GM19372 (cell line): Measurements from ENCODE around the gene ADGRG6.

ENCODE experiments used
- ATAC-seq: cut with Tn5 transposase; IDR thresholded peaks from one replicate; pipeline ENCODE4 v1.9.1; 2021; ENCODE audit warnings: mild to moderate bottlenecking, low read depth, moderate library complexity; ENCODE audit not compliant: unreplicated experiment

The ADGRG6 gene

DNA sequence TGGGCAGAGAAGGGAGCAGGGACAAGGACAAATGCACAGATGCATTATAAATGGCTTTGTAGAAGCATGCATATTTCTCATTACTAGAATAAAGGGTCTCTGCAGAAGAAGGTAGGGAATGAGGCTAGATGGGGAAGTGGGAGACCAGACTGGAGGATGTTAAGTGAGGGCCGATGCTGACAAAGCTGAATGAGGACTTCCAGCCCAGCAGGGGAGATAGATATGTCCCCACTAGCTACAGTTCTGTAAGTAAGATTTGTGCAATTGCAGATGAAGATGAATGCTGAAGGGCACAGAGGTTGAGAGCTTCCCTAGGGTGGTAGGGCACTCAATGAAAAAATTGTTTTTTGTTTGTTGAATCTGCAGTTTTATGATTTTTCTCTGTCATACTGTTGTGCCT, 16.9 kb downstream of the ADGRG6 start:
- ATAC-seq: no peak

DNA sequence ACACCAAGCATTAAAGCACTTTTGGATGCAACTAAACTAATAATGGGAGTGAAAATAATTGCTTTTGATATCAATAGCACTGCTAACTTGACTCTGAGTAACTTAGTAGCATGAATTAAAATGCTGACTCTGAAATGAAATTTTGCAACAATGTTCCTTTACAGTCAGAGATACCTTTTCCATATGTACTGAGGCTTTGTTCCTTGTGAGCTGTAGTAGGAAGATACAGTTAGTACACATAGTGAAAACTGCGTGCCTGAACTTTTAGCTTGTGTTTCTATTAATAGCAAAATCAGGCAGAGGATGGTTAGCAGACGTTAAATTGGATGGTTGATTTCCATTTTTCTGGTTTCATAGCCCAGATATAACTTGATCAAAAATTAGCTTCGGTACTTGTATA, 18.6 kb downstream of the ADGRG6 start:
- no peak for ATAC-seq

DNA sequence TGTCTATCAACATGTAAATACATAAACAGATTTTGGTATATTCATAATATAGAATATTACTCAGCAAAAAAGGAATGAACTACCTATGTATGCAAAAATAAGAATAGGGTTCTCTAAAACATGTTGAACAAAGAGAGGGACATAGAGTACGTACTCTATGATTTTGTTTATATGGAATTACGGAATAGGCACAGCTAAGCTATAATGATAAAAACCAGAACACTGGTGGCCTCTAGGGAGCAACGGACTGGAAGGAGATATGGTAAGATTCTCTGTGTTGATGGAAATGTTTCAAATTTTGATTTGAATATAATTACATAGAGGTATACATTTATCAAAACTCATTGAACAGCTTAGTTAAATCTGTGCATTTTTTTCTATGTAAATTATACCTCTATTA, 19.6 kb downstream of the ADGRG6 start:
- no peak for ATAC-seq

DNA sequence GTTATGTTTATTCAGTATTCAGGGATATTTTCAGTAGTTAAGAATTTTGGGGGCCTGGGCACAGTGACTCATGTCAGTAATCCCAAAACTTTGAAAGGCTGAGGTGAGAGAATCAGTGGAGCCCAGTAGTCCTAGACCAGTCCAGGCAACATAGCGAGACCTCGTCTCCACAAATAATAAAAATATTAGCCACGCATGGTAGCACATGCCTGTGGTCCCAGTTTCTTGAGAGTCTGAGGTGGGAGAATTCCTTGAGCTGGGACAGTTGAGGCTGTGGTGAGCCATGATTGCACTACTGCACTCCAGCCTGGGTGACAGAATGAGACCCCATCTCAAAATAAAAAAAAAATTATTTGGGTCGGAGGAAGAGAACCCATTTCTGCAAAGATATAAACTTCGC, 20.3 kb downstream of the ADGRG6 start:
- ATAC-seq: no peak

DNA sequence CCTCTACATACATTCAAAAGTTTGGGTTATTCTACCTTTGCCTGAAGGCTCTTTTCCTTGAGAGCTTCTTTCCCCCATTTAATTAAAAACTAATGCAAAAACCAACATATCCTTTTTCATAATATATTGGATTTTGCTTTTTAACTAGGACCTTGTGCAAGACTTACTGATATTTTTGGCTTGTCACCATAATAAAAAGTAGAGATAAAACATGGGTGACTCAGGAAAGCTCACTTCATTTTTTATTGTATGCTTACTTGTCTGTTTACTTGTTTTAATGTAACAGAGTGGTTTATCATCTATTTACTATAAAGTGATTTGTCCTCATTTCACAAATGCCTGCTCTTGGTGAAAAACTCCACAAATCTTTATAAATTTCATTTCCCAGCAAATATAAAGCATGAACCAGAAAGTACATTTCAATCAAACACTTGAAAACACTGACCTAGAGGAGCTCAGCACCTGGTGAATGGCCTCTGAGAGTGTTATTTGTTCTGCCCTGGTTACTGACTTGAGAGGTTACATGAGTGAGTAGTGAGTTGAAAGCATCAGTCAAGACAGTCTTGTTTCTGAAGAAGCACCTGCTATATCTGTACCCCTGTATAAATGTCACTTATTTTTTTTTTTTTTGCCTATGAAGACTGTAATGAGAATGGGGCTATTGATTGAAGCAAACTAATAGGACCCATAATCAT, 20.8 kb downstream of the ADGRG6 start:
- no peak for ATAC-seq

DNA sequence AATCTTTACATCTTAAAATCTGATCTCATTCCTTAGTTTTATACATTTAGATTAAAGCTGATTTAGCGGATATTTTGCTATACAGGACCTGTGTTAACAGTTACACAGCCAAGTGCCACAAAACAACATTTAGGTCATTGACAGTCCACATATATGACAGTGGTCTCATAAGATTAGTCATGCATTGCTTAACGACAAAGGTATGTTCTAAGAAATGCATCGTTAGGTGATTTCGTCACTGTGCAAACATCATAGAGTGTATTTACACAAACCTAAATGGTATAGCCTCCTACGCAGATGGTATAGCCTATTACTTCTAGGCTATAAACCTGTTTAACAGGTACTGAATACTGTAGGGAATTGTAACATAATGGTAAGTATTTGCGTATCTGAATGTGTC, 21.6 kb downstream of the ADGRG6 start:
- no peak for ATAC-seq

DNA sequence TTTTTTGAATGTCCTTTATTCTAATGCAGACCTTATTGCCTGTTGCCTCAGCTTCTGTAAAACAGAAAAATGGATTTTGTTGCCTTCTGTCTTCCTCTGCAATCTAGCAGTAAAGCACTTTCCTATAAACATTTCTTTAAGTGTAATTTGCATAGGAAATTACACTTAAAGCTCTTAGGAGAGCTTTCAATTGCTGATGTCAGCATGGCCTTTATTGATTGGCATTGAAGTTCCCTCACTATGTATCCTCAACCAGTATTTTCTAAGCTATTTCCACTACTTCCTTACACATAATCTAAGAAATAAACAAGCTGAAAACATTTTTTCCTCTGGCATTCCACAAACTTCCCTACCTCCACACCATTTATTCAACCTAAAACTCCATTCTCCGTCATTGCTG, 22.3 kb downstream of the ADGRG6 start:
- ATAC-seq: no peak

DNA sequence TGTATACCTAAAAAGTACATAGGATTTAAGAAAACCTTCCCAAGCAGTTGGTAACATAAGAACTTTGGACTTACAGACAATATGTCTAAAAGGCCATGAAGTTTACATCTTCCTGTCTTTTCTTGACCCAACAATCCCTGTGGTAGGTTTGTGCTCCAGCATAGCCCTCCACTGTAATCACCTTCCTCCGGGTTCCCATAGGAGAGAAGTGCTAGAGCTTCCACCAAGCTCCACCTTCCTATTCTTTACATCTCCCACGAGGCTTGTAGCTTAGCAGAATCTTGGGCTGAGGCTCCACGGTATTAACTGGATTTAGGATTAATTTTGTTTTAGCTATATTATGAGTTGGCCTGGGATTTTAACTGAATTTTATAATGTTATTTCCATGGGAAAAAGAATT, 23.3 kb downstream of the ADGRG6 start:
- ATAC-seq: no peak

DNA sequence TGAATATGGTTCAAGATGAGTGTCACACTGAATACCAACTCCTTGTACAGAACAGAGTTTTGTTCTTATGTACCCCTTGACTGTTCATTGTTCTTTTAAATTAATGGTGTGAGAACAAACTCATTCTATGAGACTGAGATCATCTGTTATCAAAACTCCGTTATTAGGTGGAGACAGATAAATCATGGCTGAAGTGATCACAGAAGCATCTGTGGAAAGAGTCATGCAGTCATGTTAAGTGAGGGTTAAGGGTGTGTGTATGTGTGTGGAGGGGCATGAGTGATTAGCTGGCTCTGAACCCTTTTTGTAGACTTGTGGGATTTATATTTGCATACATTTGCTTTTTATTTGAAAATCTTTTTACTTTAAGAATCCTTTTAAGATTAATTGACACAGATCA, 24.7 kb downstream of the ADGRG6 start:
- ATAC-seq: no peak

DNA sequence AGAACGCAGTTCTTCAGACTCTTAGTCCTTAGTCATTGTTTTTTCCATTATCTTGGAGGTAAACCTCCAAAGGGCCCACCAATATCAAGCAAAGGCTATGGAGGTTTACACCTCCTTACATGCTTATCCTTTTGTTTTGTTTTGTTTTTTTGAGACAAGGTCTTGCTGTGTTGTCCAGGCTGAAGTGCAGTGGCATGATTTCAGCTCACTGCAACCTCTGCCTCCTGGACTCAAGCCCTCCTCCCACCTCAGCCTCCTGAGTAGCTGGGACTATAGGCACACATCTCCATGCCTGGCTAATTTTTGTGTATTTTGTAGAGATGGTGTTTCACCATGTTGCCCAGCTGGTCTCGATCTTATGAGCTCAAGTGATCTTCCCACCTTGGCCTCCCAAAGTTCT, 26.3 kb downstream of the ADGRG6 start:
- no peak for ATAC-seq

DNA sequence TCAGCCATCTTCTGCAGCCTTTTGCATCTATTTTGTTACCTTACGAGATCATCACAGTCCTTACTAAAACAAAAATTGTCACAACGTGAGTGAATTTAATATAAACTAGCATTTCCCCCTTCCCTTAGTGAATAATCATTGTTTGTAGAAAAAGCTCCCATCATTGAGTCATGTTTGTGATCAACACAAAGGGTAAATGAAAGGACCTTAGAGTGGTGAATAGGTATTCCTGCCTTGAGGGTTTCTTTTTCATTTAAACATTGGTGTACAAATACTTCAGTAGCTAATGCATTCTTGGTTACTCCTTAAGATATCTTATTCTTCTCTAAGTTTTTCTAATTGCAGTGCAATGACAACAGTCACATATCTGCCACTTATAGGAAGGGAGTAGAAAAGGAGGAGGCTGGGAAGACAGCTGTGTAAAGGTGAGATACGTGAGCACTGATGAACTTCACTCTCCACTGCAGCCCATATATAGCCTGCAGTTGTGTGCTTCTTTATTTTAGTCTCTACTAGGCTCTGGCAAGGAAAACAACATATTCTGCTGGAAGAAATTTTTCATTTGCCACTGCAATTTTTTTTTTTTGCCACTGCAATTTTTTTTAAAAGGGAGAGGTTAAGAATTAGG, 27.8 kb downstream of the ADGRG6 start:
- ATAC-seq: no peak

DNA sequence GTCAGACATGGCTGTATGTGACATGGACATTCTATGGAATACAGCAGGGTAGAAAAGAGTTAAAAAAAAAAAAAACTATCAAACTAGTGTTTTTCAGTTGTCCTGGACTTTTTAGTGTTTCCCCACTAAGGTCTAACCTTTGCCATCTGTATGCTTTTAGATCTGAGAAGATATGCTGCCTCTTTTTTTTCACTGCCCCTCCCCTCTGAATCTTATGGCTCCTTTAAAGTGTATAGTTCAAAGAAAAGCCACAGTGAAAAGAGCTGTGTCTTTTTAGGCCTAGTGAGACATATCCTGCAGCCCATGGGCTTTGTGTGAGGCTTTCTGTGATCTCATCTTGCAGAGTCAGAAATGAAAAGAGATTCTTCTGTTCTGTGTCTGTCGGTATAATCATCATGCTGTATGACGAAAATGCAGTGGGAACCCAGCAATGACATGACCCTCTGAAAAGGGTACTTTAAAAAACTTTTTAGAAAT, 29.3 kb downstream of the ADGRG6 start:
- ATAC-seq: no peak

DNA sequence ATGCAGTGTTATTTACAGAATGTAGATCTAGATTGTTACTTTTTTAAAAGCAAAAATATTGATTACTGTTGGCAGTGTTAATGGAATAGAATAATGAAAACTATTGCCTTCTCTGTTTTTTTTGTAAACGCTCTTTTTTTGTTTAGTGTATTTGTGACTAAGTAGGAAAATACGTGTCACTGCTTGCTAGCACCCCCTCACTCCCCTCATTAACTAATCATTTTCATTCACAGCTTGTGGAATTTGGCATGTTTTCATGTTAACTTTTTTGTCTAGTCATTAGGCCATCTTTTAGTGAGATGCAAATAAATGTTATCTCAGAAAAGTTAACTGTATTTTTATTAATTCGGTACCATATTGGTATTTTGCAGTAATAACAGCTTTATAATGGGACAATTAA, 29.8 kb downstream of the ADGRG6 start:
- no peak for ATAC-seq

DNA sequence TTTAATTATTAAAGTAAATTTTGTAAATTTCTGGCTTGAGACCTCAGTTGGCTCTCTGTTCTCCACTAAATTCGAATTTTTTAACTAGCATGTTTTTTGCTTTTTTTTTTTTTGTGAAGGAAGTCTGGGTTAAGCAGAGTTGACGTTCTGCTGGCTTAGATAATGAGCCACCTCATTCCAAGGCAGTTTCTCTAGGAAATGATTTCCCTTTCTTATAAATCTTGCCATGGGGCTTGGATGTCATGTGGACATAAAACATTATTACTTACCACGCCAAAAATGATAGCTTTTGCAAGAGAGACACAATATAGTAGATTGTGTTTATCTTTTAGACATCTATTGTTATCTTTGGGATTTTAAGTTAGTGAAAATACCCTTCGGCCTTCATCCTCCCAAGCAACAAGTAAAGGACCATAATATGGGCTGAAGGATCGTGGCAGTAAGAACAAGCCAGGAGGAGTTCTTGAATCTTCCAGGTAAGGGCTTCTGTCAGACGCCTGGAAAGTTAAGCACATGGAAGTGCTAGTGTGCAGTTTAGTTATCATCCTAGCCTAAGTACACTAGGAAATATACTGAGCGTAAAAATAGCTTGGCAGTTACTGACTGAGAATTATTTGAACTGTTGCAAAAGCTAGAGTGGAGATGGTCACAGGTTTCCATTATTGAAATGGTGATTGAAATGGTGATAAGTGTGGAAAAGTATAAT, 30.7 kb downstream of the ADGRG6 start:
- ATAC-seq: no peak

DNA sequence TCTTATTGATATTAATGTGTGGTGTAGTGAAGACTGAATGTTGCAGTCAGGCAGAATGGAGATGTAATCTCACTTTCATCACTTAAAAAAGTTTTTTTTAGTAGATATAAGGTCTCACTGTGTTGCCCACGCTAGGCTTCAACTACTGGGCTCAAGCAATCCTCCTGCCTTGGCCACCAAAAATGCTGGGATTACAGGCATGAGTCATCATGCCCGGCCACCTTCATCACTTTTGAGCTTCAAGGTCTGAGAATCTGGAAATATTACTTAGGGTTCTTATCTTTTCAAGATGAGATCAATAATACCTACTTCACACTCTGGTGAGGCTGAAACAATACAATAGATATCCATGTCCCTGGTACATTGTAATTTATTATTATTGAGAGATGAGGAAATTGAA, 31.6 kb downstream of the ADGRG6 start:
- no peak for ATAC-seq

DNA sequence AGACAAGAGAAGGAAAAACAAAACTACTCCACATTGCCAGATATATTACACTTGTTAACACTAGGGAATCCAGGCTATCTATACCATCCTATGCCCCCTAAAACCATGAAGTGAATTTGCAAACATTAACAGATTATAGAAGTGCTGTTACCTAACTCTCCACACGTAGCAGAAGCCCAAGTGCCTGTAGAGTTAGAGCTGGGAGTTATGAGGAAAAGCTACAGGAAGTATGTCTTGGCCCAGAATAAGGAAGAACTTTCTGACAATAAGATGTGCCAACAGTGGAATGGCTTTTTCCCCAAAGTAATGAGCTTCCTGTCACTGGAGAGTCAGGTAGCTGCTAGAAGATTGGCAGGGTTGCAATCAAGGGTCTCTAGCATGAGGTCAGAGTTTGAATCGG, 32.5 kb downstream of the ADGRG6 start:
- no peak for ATAC-seq

DNA sequence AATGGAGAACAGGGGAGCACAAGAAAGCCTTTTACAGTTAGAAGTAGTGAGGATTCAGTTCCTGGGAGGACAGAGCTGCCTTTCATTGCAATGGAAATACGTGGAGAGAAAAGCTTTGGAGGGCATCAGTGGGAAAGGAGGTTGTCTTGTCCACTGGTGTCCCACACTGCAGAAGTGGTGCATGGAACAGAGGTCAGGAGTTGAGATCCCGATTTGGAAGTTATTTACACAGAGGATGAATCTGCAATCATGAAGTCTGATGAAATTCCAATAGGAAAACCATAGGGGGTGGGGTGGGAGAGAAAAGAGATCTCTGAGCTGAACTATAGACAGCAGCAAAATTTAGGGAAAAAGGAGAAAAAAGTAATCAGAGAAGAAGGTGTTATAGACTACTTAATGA, 33.6 kb downstream of the ADGRG6 start:
- ATAC-seq: no peak

DNA sequence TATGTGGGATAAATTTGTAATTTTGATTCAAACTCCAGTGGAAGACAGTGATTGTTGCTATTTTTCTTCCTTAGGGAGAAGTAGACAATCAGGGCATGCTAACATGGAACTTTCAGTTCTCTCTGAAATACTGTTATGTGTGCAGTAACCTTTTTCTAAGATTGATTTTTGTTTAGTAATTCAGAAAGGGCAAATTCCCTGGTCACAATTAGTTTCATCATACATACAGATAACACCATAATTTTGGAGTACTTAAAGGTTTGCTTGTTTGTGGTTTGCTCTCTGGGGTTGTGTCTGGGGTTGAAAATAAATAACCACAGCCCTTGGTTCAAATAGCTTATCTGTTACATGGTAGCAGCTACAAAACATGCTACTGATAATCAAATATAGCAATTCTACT, 34.4 kb downstream of the ADGRG6 start:
- no peak for ATAC-seq

DNA sequence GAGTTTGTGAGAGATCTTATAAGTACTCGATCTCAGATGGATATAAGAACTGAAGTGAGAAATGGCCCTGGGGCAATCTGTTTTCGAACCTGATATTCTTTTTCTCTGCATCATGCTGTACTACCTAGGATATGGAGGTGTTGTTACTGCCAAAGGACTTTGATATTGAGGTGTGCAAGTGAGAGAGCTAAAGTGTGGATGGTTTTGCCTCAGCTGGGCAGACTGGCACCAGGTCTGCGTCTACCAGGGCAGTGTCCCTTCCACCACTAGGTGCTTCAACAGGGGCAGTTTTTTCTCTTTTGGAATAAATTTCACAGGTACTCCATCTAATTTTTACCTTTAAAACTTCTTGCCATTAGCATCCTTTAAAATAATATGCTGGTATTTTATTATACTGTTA, 35.0 kb downstream of the ADGRG6 start:
- no peak for ATAC-seq

DNA sequence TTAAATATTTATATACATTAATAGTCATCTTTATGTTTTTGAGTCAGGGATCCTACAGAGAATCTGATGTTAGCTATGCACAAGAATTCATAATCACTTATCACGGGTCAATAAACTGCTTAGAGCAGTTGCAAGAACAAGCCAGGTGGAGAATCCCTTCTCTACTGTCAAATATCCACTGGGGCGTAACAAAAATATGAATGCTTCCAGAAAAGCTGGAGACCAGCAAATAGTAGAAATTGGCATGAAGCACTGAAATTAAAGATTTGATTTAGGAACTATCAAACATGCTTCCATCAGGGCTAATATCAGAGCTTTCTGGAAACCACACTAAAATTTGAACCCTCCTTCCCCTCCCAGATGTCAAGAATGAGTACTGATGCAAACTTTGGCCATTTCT, 37.3 kb downstream of the ADGRG6 start:
- no peak for ATAC-seq

DNA sequence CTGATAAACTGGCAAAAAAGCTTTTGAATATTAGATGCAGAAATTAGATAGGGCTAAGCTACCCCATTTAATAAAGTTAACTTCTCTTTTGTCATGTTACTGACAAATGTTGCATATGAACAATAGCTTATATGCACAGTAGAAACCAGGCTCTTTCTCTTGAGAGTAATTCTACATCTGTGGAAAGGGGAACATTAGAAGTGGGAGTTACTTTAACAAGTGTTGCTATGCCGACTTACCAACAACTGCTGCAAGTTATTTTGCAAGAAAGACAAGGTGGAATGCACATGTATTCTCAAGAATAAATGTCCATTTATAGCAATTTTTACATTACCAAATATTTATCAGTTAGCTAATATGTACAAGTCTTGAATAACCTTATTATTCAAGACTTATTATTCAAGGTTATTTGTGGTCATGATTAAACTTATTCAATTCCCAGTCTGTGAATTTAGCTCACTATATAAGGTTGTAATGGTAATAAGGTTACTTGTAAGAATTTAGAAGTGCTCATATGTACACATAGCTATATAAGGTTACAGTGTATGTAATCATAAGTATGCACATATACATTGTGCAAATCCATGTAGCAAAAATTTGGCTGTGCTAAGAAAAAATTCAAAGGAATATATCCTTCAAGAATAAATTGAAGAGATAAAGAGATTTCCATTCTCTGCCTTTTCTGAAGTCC, 38.3 kb downstream of the ADGRG6 start:
- ATAC-seq: no peak
